HG02588 (cell line): ENCODE measurements around the gene SEPTIN8.

ENCODE experiments used
- ATAC-seq: cut with Tn5 transposase; IDR thresholded peaks from one replicate; pipeline ENCODE4 v1.9.1; 2021; ENCODE audit warnings: mild to moderate bottlenecking, moderate library complexity; ENCODE audit not compliant: unreplicated experiment

SEPTIN8 gene

DNA sequence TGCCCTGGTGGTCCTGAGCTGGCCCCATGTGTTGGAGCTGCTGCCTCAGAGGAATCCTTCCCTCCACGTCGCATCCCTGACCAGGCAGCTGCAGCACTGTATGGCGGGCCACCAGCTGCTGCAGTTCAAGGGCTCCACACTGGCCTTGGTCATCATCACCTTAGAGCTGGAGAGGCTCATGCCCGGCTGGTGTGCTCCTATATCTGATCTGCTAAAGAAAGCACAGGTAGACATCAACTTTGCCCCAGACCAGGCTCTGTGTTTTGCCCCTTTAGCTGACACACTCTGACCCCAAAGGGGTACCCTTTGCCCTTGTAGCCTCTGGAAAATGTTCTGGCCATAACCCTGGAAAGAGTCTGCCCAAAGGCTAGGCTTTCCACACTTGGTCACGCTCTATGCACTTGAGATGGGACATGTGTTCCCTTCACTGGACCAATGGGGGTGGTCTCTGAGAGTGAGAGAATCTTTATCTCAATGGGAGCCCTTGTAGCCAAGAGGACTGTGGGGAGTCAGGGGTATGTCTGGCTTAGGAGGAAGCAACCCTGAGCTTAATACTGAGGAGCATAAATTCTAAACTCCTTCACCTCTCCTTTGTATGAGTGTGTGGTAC is 25.0 kb downstream of the SEPTIN8 start:
- no peak for ATAC-seq

DNA sequence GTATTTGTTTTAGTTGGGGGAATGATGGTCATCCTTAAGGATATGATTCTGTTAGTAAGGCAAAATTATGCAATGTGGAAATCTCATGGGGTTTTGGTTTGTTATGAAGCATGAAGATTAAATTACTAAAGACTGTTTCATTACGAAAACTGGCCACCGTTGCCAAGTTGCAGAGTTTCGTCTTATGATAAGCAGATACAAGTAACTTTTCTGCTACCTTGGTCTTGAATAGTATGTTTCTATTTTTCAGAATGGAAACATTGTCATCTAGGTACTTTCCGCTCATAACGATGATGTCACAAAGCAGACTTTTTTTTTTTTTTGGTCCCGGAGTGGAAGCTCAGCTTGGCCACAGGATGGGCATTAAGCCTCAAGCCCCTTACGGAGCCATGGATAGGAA is 25.6 kb downstream of the SEPTIN8 start:
- peak; percentile 33 for ATAC-seq

GRCh38 chr5:132750471-132751230 is 26.4 kb downstream of the SEPTIN8 start:
- no peak for ATAC-seq

- no peak for ATAC-seq
Observed at GRCh38 chr5:132749506-132749905, 27.5 kb downstream of the SEPTIN8 start.

DNA sequence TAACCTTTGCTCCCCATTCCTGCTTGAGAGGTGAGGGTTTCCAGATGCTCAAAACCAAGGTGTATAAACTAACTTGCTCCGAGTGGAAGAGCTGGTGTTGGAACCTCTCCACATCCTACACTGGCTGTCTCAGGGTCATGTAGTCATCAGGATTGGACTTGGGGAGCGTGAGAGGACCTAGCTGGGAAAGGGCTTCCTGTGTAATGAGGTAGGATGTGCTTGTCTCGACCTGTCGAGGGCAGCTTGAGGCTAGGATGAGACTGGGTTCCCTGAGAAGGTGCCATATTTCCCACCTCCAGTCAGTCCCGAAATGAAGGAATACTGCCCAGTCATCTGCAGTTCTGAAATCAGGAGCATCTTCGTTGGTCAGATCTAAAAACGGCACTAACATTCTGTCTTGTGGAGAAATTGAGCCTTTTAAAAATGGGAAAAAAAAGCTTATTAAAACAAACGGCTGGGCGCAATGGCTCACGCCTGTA is 28.5 kb downstream of the SEPTIN8 start:
- ATAC-seq, result no peak

DNA sequence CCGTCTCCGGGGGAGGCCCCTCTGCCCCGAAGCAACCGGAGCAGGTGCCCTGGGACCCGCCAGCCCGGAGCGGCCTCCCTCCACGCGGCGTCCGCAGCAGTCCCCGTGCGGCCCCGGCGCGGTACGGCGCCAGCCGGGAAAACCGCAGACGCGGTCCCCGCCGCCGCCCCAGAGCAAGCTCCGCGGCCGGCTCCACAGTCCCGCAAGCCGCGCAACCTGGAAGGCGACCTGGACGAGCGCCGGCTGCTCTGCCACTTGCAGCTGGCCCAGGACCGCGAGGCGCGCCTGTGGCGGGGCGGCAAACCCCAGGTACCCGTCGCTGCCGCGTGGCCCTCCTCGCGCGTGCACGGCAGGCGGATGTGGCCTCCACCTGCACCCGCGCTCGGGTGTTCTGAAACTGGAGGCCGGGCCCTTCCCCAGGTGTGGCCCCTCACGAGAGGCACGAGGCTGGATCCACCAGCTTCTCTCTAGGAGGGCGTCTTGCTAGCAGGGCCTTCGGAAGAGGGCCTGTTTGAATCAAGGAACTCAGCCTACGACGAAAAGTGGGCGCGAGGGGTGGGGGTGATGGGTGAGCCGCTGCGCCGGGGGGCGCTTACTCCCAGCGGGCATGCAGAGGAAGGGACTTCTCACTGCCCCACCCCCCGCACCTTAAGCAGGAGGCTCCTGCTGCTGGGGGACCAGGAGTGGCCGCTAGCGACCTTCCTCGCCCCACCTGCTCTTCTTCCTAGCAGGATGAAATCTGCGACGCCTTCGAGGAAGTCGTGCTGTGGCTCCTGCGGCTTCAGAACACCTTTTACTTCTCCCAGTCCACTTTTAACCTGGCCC is 29.2 kb downstream of the SEPTIN8 start:
- ATAC-seq, result peak; percentile 27

- ATAC-seq, result peak; percentile 45
Observed at GRCh38 chr5:132746954-132747615, 30.0 kb downstream of the SEPTIN8 start, which contains the start of gene CCNI2. Gene CCNI2, plus strand, starts transcription at chr5:132747426. Its CDS starts 70 bp downstream, at chr5:132747496.

GRCh38 chr5:132746592-132746953 is 30.5 kb downstream of the SEPTIN8 start:
- no peak for ATAC-seq

DNA sequence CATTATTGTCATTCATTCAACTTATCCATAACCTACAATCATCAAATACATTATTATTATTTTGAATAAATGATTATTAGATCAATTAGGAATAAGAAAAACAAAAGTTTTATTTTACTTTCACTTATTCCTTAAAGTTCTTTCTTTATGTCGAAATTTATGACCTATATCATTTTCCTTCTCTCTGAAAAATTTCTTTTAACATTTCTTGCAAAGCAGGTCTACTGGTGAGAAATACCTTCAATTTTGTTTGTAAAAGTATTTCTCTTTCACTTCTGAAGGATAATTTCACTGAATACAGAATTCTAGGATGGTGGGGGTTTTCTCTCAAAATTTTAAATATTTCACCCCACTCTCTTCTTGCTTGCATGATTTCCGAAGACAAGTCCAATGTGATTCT is 32.4 kb downstream of the SEPTIN8 start:
- ATAC-seq, result no peak

- ATAC-seq, result no peak
Observed at GRCh38 chr5:132742626-132743025, 34.4 kb downstream of the SEPTIN8 start.

DNA sequence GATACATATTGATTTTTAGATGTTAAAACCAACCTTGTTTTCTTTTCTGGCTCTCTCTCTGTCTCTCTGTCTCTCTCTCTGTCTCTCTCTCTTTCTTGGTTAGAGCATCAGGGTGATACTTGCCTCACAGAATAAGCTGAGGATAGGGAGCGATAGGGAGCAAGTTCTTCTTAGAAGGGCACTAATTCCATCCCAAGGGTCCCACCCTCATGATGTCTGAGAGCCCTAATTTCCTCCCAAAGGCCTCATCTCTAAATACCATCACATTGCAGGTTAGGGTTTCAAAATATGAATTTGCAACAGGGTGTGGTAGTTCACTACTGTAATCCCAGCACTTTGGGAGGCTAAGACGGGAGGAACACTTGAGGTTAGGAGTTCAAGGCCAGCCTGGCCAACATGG is 34.9 kb downstream of the SEPTIN8 start:
- ATAC-seq, result no peak

- no peak for ATAC-seq
Observed at GRCh38 chr5:132739232-132739631, 37.8 kb downstream of the SEPTIN8 start.

- no peak for ATAC-seq
Observed at GRCh38 chr5:132737982-132738681, 38.9 kb downstream of the SEPTIN8 start.

GRCh38 chr5:132736853-132737833 is 39.9 kb downstream of the SEPTIN8 start, which contains the start of gene KIF3A:
Gene KIF3A, minus strand, starts transcription at chr5:132737546. Its CDS starts 127 bp downstream, at chr5:132737419.
- ATAC-seq, result peak; percentile 87

GRCh38 chr5:132734687-132735086 is 42.4 kb downstream of the SEPTIN8 start:
- no peak for ATAC-seq

- no peak for ATAC-seq
Observed at GRCh38 chr5:132733499-132734148, 43.4 kb downstream of the SEPTIN8 start.

GRCh38 chr5:132729896-132730295 is 47.1 kb downstream of the SEPTIN8 start:
- no peak for ATAC-seq

- ATAC-seq, result no peak
Observed at GRCh38 chr5:132725745-132726144, 51.3 kb downstream of the SEPTIN8 start.
